Fibroblast of peridontal ligament (primary cell): Measurements from ENCODE around the gene PTPRN2.
"Not testable (repeated sequence)": the region's sequence is repeated elsewhere in the genome, so short reads cannot be mapped to it uniquely, and the experiment has no call there.

Experiments
- DNase-seq: peaks from one replicate; pipeline ENCODE4 v3.0.0-alpha.2; 2010; ENCODE audit errors: extremely low read depth

PTPRN2 gene

GRCh38 chr7:157669768-157670351 is 917.8 kb downstream of the PTPRN2 start:
- no peak for DNase-seq

- no peak for DNase-seq
These were observed 918.5 kb downstream of the PTPRN2 start for GRCh38 chr7:157668884-157669767.

- no peak for DNase-seq
These were observed 919.3 kb downstream of the PTPRN2 start for GRCh38 chr7:157668221-157668883.

- no peak for DNase-seq
These were observed 919.9 kb downstream of the PTPRN2 start for GRCh38 chr7:157667731-157668130.

- DNase-seq, result no peak
These were observed 920.4 kb downstream of the PTPRN2 start for GRCh38 chr7:157667261-157667660.

GRCh38 chr7:157666530-157667040 is 921.0 kb downstream of the PTPRN2 start:
- no peak for DNase-seq

- not testable (repeated sequence) for DNase-seq
These were observed 922.0 kb downstream of the PTPRN2 start for GRCh38 chr7:157665634-157665988.

- DNase-seq, result no peak
These were observed 922.6 kb downstream of the PTPRN2 start for GRCh38 chr7:157664871-157665633.

- DNase-seq, result no peak
These were observed 923.6 kb downstream of the PTPRN2 start for GRCh38 chr7:157664034-157664433.

- DNase-seq, result no peak
These were observed 924.5 kb downstream of the PTPRN2 start for GRCh38 chr7:157662981-157663716.

- no peak for DNase-seq
These were observed 925.4 kb downstream of the PTPRN2 start for GRCh38 chr7:157662110-157662791.

- DNase-seq, result no peak
These were observed 926.0 kb downstream of the PTPRN2 start for GRCh38 chr7:157661611-157661975.

- no peak for DNase-seq
These were observed 926.5 kb downstream of the PTPRN2 start for GRCh38 chr7:157660971-157661610.

- no peak for DNase-seq
These were observed 928.7 kb downstream of the PTPRN2 start for GRCh38 chr7:157658851-157659412.

- no peak for DNase-seq
These were observed 929.6 kb downstream of the PTPRN2 start for GRCh38 chr7:157657741-157658740.

- DNase-seq, result no peak
These were observed 931.3 kb downstream of the PTPRN2 start for GRCh38 chr7:157656195-157656769.

- no peak for DNase-seq
These were observed 933.3 kb downstream of the PTPRN2 start for GRCh38 chr7:157654350-157654749.

GRCh38 chr7:157653827-157654207 is 933.8 kb downstream of the PTPRN2 start:
- DNase-seq, result no peak
